H9 (cell line): ENCODE results near the gene NGFR. TPM values are rescaled to one million over a fixed set of nuclear protein-coding genes. Genes with fewer than 3 reads are reported as not detected.

Source experiments
- DNase-seq: peaks from one replicate; pipeline ENCODE4 v3.0.0-alpha.2; 2017
- H2AFZ ChIP-seq: one replicate; pipeline ENCODE4 v1.6.1; 2013; ENCODE audit warnings: mild to moderate bottlenecking, low read length, control low read depth, moderate library complexity
- H2AK5ac ChIP-seq: 2 replicates; pipeline ENCODE4 v1.6.1; 2013; ENCODE audit warnings: low read length, control low read depth, mixed read lengths; ENCODE audit not compliant: insufficient read length
- H2BK120ac ChIP-seq: one replicate; pipeline ENCODE4 v1.6.1; 2013; ENCODE audit warnings: low read depth, mild to moderate bottlenecking, low read length, control low read depth, inconsistent platforms; ENCODE audit not compliant: poor library complexity, severe bottlenecking
- H2BK12ac ChIP-seq: 2 replicates; pipeline ENCODE4 v1.6.1; 2013; ENCODE audit warnings: low read length, control low read depth, mixed read lengths, low read depth; ENCODE audit not compliant: insufficient read length
- H2BK15ac ChIP-seq: 2 replicates; pipeline ENCODE4 v1.6.1; 2013; ENCODE audit warnings: low read depth, low read length, control low read depth
- H2BK20ac ChIP-seq: one replicate; pipeline ENCODE4 v1.6.1; 2013; ENCODE audit warnings: low read depth, mild to moderate bottlenecking, low read length, control low read depth, inconsistent platforms; ENCODE audit not compliant: poor library complexity, severe bottlenecking
- H2BK5ac ChIP-seq: 2 replicates; pipeline ENCODE4 v1.6.1; 2013; ENCODE audit warnings: low read length, control low read depth, mixed read lengths; ENCODE audit not compliant: insufficient read length
- H3K14ac ChIP-seq: 2 replicates; pipeline ENCODE4 v1.6.1; 2013; ENCODE audit warnings: low read length, control low read depth; ENCODE audit not compliant: insufficient read depth
- H3K18ac ChIP-seq: 2 replicates; pipeline ENCODE4 v1.6.1; 2013; ENCODE audit warnings: low read depth, mild to moderate bottlenecking, mixed read lengths, low read length, control low read depth; ENCODE audit not compliant: insufficient read length
- H3K23ac ChIP-seq: 2 replicates; pipeline ENCODE4 v1.6.1; 2013; ENCODE audit warnings: low read length, control low read depth, mixed read lengths, low read depth; ENCODE audit not compliant: insufficient read length
- H3K23me2 ChIP-seq: 2 replicates; pipeline ENCODE4 v1.6.1; 2013; ENCODE audit warnings: low read depth, mild to moderate bottlenecking, mixed read lengths, low read length, control low read depth; ENCODE audit not compliant: insufficient read length, poor library complexity, severe bottlenecking
- H3K27ac ChIP-seq: 2 replicates; pipeline ENCODE4 v1.5.1; 2013; ENCODE audit warnings: low read length, control low read depth, mixed read lengths, low read depth; ENCODE audit not compliant: insufficient read length
- H3K27me3 ChIP-seq: 2 replicates; pipeline ENCODE4 v1.6.1; 2013; ENCODE audit warnings: low read length, control low read depth, inconsistent platforms; ENCODE audit not compliant: insufficient read depth
- H3K4ac ChIP-seq: 2 replicates; pipeline ENCODE4 v1.6.1; 2013; ENCODE audit warnings: low read depth, mild to moderate bottlenecking, control low read depth, inconsistent platforms, low read length, moderate library complexity
- H3K4me1 ChIP-seq: 2 replicates; pipeline ENCODE4 v1.6.1; 2013; ENCODE audit warnings: low read length, control low read depth, inconsistent platforms; ENCODE audit not compliant: insufficient read depth
- H3K4me2 ChIP-seq: 2 replicates; pipeline ENCODE4 v1.6.1; 2013; ENCODE audit warnings: low read length, control low read depth, mixed read lengths; ENCODE audit not compliant: insufficient read length, insufficient read depth
- H3K56ac ChIP-seq: 2 replicates; pipeline ENCODE4 v1.6.1; 2013; ENCODE audit warnings: low read depth, mild to moderate bottlenecking, mixed read lengths, low read length, control low read depth; ENCODE audit not compliant: insufficient read length
- H3K79me1 ChIP-seq: 2 replicates; pipeline ENCODE4 v1.6.1; 2013; ENCODE audit warnings: low read depth, mild to moderate bottlenecking, moderate library complexity, low read length, control low read depth, inconsistent platforms; ENCODE audit not compliant: insufficient read depth, poor library complexity, severe bottlenecking
- H3K79me2 ChIP-seq: 2 replicates; pipeline ENCODE4 v1.6.1; 2013; ENCODE audit warnings: low read length, control low read depth, inconsistent platforms; ENCODE audit not compliant: insufficient read depth
- H3K9ac ChIP-seq: 2 replicates; pipeline ENCODE4 v1.6.1; 2013; ENCODE audit warnings: low read length, control low read depth, mixed read lengths; ENCODE audit not compliant: insufficient read length; ENCODE audit errors: extremely low read depth
- H3K9me3 ChIP-seq: one replicate; pipeline ENCODE4 v1.6.1; 2013; ENCODE audit warnings: low read depth, low read length, inconsistent platforms; ENCODE audit not compliant: control insufficient read depth
- H3T11ph ChIP-seq: one replicate; pipeline ENCODE4 v1.6.1; 2013; ENCODE audit warnings: mild to moderate bottlenecking, low read length, control low read depth, inconsistent platforms
- H4K20me1 ChIP-seq: one replicate; pipeline ENCODE4 v1.6.1; 2013; ENCODE audit not compliant: control insufficient read depth, insufficient read length, insufficient read depth
- H4K5ac ChIP-seq: 2 replicates; pipeline ENCODE4 v1.6.1; 2013; ENCODE audit warnings: low read depth, mild to moderate bottlenecking, mixed read lengths, low read length, control low read depth; ENCODE audit not compliant: insufficient read length
- H4K8ac ChIP-seq: replicated peaks from 2 replicates; pipeline ENCODE4 v1.6.1; 2013; ENCODE audit warnings: low read length, control low read depth, mixed read lengths, low read depth; ENCODE audit not compliant: insufficient read length
- H4K91ac ChIP-seq: 2 replicates; pipeline ENCODE4 v1.6.1; 2013; ENCODE audit warnings: low read depth, mild to moderate bottlenecking, moderate library complexity, mixed read lengths, low read length, control low read depth; ENCODE audit not compliant: insufficient read length
- H3K27ac Mint-ChIP-seq, 3 experiments: 2 replicates in 2 of 3; 3 replicates in 1 of 3; pipeline ENCODE4 v1.8.0; 2020 to 2021; ENCODE audit warnings: mixed read lengths in 3 of 3, mild to moderate bottlenecking in 1 of 3, moderate library complexity in 1 of 3
- H3K27me3 Mint-ChIP-seq: 2 replicates; pipeline ENCODE4 v1.8.0; 2021; ENCODE audit warnings: low read depth, mild to moderate bottlenecking, moderate library complexity, mixed read lengths
- H3K36me3 Mint-ChIP-seq, 3 experiments: 2 replicates in 2 of 3; 3 replicates in 1 of 3; pipeline ENCODE4 v1.8.0; 2020 to 2021; ENCODE audit warnings: low read depth in 3 of 3, mixed read lengths in 3 of 3; ENCODE audit not compliant: insufficient read depth in 1 of 3
- H3K4me1 Mint-ChIP-seq, 2 experiments: 2 replicates each; pipeline ENCODE4 v1.8.0; 2020; ENCODE audit warnings: mixed read lengths in 2 of 2
- H3K4me3 Mint-ChIP-seq, 2 experiments: 2 replicates in 1 of 2; 3 replicates in 1 of 2; pipeline ENCODE4 v1.8.0; 2020 to 2021; ENCODE audit warnings: mild to moderate bottlenecking in 2 of 2, mixed read lengths in 2 of 2, moderate library complexity in 1 of 2
- H3K9me3 Mint-ChIP-seq, 2 experiments: 2 replicates in 1 of 2; 3 replicates in 1 of 2; pipeline ENCODE4 v1.8.0; 2020; ENCODE audit warnings: mild to moderate bottlenecking in 2 of 2, mixed read lengths in 2 of 2, moderate library complexity in 1 of 2
- CTCF ChIP-seq: fragments of 200-600 bp; sonication (generic); conservative IDR thresholded peaks from 3 replicates; pipeline ENCODE4 v1.8.0; 2021; ENCODE audit warnings: antibody characterized with exemption, mild to moderate bottlenecking
- WGBS: extraction: QIAGEN DNeasy Blood & Tissue Kit; methylation state at CpG from one replicate; pipeline ENCODE4 v1.1.7; 2013; ENCODE audit warnings: missing lambda C conversion rate, low lambda C conversion rate, mixed read lengths; ENCODE audit not compliant: insufficient read length; ENCODE audit errors: extremely low coverage; 5-methylcytosine and 5-hydroxymethylcytosine counted together
- total RNA-seq: library from RNA; stranded (reverse); gene quantifications from 2 replicates; pipeline ENCODE4 v1.2.1, GENCODE V29; 2021

Gene NGFR
- total RNA-seq, 1 experiment from 2014 or later: 9.6 TPM

- Histone ChIP-seq H3K9ac (no peak overlapping the region), H3K23me2 (no peaks in the 10 kb centered on the region), H3K4ac (no peak overlapping the region), H2AK5ac (no peak overlapping the region), H4K8ac (no peak overlapping the region), H2AFZ (no peak overlapping the region), H2BK12ac (no peak overlapping the region), H4K5ac (no peak overlapping the region), H3K79me1 (no peaks in the 10 kb centered on the region), H3K79me2 (no peaks in the 10 kb centered on the region), H2BK15ac (no peak overlapping the region), H4K91ac (no peak overlapping the region), H2BK20ac (no peak overlapping the region), H2BK120ac (no peak overlapping the region), H3K4me1 (peaks cover 8% of the 10 kb centered on the region; the same call in 1 of the 2 replicates), H3K9me3 (no peaks in the 10 kb centered on the region), H3K14ac (no peak overlapping the region), H2BK5ac (no peak overlapping the region), H3T11ph (no peak overlapping the region), H3K23ac (no peak overlapping the region), H4K20me1 (no peaks in the 10 kb centered on the region), H3K27me3 (no peaks in the 10 kb centered on the region; the same call in 1 of the 2 replicates), H3K4me2 (no peak overlapping the region), H3K27ac (no peak overlapping the region), H3K56ac (no peak overlapping the region), H3K18ac (no peak overlapping the region)
- Mint-ChIP-seq H3K36me3 (peaks cover 0 to 6% (median 0%) of the 10 kb centered on the region in 3 experiments; a peak in 2 of 7 replicates), H3K9me3 (peaks cover 3 to 9% of the 10 kb centered on the region in 2 experiments; a peak in 3 of 5 replicates), H3K27me3 (peaks cover 16% of the 10 kb centered on the region), H3K27ac (0 out of 7 replicates have a peak overlapping the region, but pooled peaks of 1 of the 3 experiments have one; percentile 54), H3K4me1 (peaks cover 41 to 43% of the 10 kb centered on the region in 2 experiments), H3K4me3 (no peak overlapping the region; a peak in 1 of 5 replicates)
- TF ChIP-seq CTCF: peak; percentile 54
- peak; percentile 75 for DNase-seq
- WGBS: no CpG with 5 or more reads among the region's 7 CpGs
Measured at GRCh38 chr17:49459401-49459984, 35.6 kb upstream of the NGFR start.
